ENCODE results near the gene MRPL2.

MRPL2 gene

GRCh38 chr6:43020052-43020705 lies 39.1 kb downstream of the MRPL2 start:
- DNase-seq (ENCODE audit: low read depth): no peak

- DNase-seq (ENCODE audit: low read depth): no peak
Measured at GRCh38 chr6:43019152-43019551, 40.1 kb downstream of the MRPL2 start.

GRCh38 chr6:43016943-43017334 lies 42.3 kb downstream of the MRPL2 start:
- no peak for DNase-seq (ENCODE audit: low read depth)

GRCh38 chr6:43016176-43016942 lies 42.9 kb downstream of the MRPL2 start:
- DNase-seq (ENCODE audit: low read depth): no peak

- DNase-seq (ENCODE audit: low read depth): no peak
Measured at GRCh38 chr6:43014434-43014909, 44.8 kb downstream of the MRPL2 start.

- peak; percentile 96 for DNase-seq (ENCODE audit: low read depth)
Measured at GRCh38 chr6:43013843-43014433, 45.3 kb downstream of the MRPL2 start, which contains the start of the genes KLHDC3 and MEA1. Gene KLHDC3 (plus strand): TSS chr6:43014249. CDS start chr6:43017193, 2,944 bp downstream. Gene MEA1 (minus strand): TSS chr6:43013946. CDS start chr6:43013813, 133 bp downstream.

GRCh38 chr6:43013097-43013842 lies 46.0 kb downstream of the MRPL2 start:
- no peak for DNase-seq (ENCODE audit: low read depth)

- DNase-seq (ENCODE audit: low read depth): no peak
Measured at GRCh38 chr6:43012364-43012763, 46.9 kb downstream of the MRPL2 start.

GRCh38 chr6:43011207-43011606 lies 48.0 kb downstream of the MRPL2 start:
- no peak for DNase-seq (ENCODE audit: low read depth)

GRCh38 chr6:43009124-43009523 lies 50.1 kb downstream of the MRPL2 start:
- peak; percentile 22 for DNase-seq (ENCODE audit: low read depth)

- no peak for DNase-seq (ENCODE audit: low read depth)
Measured at GRCh38 chr6:43007126-43007525, 52.1 kb downstream of the MRPL2 start.

- no peak for DNase-seq (ENCODE audit: low read depth)
Measured at GRCh38 chr6:43006251-43006650, 53.0 kb downstream of the MRPL2 start.

- no peak for DNase-seq (ENCODE audit: low read depth)
Measured at GRCh38 chr6:43005844-43006243, 53.4 kb downstream of the MRPL2 start.
